HG02938 (cell line): ENCODE measurements around the gene GLIPR1L1.

Source experiments
- ATAC-seq: cut with Tn5 transposase; IDR thresholded peaks from one replicate; pipeline ENCODE4 v1.9.1; 2021; ENCODE audit warnings: mild to moderate bottlenecking, moderate library complexity; ENCODE audit not compliant: unreplicated experiment

Gene GLIPR1L1

DNA sequence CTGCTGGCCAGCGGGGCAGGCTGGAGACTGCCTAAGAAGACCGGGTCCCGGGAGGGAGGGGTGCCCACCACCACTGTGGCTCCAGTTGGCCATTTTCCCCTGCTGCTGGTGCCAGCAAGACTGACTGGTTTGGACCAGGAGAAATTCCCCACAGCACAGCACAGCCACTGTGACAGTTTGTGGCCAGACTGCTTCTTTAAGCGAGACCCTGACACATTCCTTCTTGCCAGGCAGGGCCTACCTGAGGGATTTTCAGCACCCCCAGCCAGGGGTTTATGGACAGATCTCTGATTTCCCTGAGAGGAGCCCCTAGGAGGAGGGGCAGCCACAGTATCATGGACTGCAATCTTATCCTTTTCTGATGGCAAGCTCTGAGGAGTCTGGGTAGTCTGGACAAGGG, 15.5 kb downstream of the GLIPR1L1 start:
- ATAC-seq: no peak

- no peak for ATAC-seq
Observed at GRCh38 chr12:75350413-75350812, 15.9 kb downstream of the GLIPR1L1 start.

GRCh38 chr12:75354011-75354410, 19.5 kb downstream of the GLIPR1L1 start:
- no peak for ATAC-seq

DNA sequence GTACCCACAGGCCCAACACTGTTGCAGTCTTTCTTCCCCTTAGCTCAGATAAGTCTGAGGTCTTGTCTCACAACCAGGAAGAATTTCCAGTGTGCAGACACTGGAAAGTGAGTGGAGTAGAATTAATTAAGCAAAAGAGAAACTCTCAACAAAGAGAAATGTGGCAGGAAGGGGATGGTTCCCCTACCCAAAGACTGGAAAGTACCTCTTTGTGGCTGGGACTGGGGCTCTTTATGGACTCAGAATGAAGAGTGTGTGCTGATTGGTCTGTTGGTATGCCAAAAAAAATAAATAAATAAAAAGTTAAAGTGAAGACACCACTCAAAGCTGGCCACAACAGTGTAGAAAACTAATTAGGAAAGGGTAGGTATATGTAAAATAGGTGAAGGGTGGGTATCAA, 26.4 kb downstream of the GLIPR1L1 start:
- ATAC-seq: no peak

DNA sequence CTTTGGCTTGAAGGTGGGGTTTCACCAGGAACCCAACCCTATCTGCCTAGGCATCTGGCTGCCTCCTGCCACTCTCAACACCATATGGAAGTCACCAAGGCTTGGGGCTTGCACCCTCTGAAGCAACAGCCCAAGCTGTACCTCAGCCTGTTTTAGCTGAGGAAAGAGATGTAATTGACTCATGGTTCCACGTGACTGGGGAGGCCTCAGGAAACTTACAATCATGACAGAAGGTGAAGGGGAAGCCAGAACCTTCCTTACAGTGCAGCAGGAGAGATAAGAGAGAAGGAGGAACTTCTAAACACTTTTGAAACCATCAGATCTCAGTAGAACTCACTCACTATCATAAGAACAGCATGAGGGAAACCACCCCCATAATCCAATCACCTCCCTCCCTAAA, 26.9 kb downstream of the GLIPR1L1 start:
- ATAC-seq: no peak

DNA sequence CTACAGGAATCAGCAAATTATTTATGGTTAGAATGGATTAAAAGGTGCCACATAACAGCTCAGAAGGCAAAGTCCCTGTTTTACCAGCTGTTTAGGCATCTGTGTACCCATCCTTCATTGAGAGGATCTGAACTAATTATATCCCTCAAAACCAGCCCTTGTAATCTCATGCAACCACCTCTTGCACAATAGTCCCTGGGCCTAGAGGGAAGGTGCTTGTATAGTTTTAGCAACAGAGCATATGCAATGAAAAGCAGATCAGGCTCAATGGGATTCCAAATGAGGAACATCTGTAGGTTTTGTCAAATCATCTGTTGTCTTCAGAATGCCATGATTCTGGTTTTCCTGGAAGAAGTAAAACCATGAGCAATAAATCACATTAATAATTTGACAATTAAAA, 30.4 kb downstream of the GLIPR1L1 start:
- no peak for ATAC-seq

GRCh38 chr12:75366629-75367028, 32.2 kb downstream of the GLIPR1L1 start:
- ATAC-seq: peak; percentile 61

DNA sequence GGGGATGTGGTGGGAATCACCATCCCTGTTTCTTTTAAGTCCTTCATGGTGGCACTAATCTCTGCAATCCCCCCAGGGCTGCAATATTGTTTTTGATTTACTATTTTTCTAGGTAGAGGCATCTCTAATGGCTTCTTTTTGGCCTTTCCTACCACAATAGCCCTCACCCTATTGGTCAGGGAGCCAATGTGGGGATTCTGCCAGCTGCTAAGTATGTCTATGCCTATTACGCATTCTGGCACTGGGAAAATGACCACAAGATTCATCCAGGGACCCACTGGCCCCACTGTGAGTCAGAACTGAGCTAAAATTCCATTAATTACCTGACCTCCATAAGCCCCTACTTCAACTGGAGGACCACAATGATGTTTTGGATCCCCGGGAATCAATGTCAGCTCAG, 40.5 kb downstream of the GLIPR1L1 start:
- no peak for ATAC-seq

GRCh38 chr12:75378354-75378753, 43.9 kb downstream of the GLIPR1L1 start:
- ATAC-seq: no peak

DNA sequence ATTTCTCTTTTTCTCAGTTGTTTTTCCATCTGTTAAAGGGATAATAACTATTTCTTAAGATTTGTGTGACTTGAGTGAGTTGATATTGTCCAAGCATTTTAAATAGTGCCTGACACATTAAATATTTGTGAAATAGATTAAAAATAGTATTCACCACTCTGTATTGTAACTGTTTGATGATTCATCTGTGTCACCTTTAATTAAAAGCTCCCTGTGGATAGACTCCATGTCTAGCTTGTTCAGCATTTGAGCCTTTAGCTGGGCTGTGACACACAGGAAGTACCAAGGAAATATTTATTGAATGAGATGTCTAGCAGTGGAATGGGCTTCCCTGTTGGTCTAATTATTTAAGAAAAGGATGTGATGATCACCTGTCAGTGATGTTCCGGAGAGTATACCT, 54.6 kb downstream of the GLIPR1L1 start:
- no peak for ATAC-seq

GRCh38 chr12:75389706-75390105, 55.2 kb downstream of the GLIPR1L1 start:
- ATAC-seq: no peak

GRCh38 chr12:75390156-75390898, 55.9 kb downstream of the GLIPR1L1 start:
- peak; percentile 2 for ATAC-seq

DNA sequence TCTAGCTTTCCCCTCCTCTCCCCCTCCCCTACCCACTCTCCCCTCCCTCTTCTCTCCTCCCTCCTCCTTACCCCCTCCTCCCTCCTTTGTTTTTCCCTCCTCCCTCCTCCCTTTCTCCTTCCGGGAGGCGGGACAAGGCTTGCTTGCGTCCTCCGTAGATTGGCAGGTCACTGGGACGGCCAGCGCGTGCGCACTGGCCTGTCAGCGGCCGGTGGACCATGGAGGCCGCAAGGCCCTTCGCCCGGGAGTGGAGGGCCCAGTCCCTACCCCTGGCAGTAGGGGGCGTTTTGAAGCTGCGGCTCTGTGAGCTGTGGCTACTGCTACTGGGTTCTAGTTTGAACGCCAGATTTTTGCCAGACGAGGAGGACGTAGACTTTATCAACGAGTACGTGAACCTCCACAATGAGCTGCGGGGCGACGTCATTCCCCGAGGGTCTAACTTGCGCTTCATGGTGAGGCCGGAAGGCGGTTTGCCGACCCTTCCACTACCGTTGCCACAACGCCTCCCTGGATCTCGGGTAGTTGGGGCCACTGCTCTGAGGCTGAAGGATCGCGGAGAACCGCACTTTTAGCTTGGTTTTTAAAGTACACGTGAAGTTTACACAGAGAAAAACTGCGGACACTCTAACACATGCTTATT, 56.5 kb downstream of the GLIPR1L1 start, which contains the start of gene GLIPR1L2:
Gene GLIPR1L2 (plus strand): TSS at position 191 of the 640 bp plus-strand sequence. CDS start 28 bp downstream, at position 219.
- ATAC-seq: peak; percentile 97

- no peak for ATAC-seq
Observed at GRCh38 chr12:75404231-75404630, 69.8 kb downstream of the GLIPR1L1 start.

GRCh38 chr12:75407683-75408082, 73.2 kb downstream of the GLIPR1L1 start:
- no peak for ATAC-seq

DNA sequence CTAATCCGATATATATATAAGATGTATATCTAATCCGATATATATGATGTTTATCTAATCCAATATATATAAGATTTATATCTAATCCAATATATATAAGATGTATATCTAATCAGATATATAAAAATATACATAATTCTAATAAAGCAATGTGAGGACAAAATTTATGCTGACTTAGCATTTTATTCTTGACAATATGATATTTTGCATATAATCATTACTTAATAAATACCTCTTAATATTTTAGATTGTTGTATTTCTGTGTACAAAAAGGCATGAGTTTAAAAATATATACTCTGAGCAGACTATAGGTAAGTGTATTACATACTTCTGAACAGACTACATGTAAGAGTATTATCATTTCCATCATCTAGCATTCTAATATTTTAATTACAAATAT, 75.4 kb downstream of the GLIPR1L1 start:
- ATAC-seq: no peak

DNA sequence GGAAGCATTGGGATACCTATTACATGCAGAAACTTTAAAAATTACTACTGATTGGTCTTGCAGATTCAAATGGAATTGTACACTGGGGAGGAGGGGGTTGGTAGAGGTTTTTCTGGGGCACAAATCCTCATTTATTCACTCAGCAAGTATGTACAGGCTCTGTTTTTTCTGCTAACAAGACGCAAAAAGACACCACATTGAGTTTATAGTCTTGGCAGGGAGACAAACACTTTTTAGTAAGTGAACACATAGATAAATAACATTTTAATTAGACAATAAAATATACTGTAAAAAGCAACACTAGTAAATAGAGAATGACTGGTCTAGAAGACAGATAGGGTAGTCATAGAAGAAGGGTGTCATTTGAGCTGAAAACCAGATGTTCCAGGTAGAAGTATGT, 80.2 kb downstream of the GLIPR1L1 start:
- no peak for ATAC-seq

GRCh38 chr12:75419841-75420240, 85.4 kb downstream of the GLIPR1L1 start:
- no peak for ATAC-seq
